GM13977 (cell line): ENCODE measurements around the gene ANAPC5.
"Not testable (repeated sequence)": the region's sequence is repeated elsewhere in the genome, so short reads cannot be mapped to it uniquely, and the experiment has no call there.

Experiments
- DNase-seq: peaks from one replicate; pipeline ENCODE4 v3.0.0; 2012; ENCODE audit warnings: low spot score
- in situ Hi-C: fragments of 300-500 bp; cut with MboI; formaldehyde crosslinking; loops from one replicate; pipeline ENCODE4 v1.12.0; 2022; ENCODE audit warnings: low sequenced_read_pairs, low pct_unique_long_range_greater_than_20kb, mixed read lengths, inconsistent platforms; ENCODE audit not compliant: unreplicated experiment
- TF ChIP-seq, protein P1 (sequence below): IDR thresholded peaks from 2 replicates; pipeline ENCODE4 v1.5.1; 2012; ENCODE audit warnings: mild to moderate bottlenecking, control low read depth; ENCODE audit not compliant: insufficient read depth; ENCODE audit errors: extremely low read depth, missing control alignments

Gene ANAPC5

DNA sequence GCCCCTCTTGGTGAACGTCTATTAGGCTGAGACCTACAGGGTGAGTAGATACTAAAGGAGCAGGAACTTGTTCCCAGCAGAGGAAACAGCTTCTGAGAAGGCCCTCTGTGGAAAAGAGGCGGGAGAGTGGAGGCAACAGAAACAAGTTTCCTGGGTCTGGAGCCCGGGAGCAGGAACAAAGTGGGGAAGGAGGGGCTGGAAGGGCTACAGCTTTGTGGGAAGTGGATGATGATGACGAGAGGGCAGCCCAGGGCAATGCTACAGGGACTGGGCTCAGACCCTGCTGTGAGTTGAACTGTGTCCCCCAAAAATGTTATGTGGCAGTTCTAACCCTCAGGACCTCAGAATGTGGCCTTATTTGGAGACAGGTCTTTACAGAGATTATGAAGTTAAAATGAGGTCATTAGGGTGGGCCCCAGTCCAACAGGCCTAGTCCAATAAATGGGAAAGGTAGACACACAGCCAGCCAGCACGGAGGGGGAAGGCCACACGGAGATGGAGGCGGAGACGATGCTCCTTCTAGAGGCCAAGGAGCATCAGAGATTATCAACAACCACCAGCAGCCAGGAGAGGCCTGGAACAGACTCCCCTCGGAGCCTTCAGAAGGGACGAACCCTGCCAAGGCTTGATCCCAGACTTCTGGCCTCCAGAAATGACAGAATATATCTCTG lies 70.0 kb downstream of the ANAPC5 start:
- in situ Hi-C loops = no loop called here
- TF ChIP-seq, protein P1, sequence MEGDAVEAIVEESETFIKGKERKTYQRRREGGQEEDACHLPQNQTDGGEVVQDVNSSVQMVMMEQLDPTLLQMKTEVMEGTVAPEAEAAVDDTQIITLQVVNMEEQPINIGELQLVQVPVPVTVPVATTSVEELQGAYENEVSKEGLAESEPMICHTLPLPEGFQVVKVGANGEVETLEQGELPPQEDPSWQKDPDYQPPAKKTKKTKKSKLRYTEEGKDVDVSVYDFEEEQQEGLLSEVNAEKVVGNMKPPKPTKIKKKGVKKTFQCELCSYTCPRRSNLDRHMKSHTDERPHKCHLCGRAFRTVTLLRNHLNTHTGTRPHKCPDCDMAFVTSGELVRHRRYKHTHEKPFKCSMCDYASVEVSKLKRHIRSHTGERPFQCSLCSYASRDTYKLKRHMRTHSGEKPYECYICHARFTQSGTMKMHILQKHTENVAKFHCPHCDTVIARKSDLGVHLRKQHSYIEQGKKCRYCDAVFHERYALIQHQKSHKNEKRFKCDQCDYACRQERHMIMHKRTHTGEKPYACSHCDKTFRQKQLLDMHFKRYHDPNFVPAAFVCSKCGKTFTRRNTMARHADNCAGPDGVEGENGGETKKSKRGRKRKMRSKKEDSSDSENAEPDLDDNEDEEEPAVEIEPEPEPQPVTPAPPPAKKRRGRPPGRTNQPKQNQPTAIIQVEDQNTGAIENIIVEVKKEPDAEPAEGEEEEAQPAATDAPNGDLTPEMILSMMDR = no peak
- DNase-seq = no peak

GRCh38 chr12:121281116-121281515 lies 71.1 kb downstream of the ANAPC5 start:
- in situ Hi-C loops, DNase-seq: not testable (repeated sequence)

GRCh38 chr12:121280531-121280930 lies 71.7 kb downstream of the ANAPC5 start:
- in situ Hi-C loops = not testable (repeated sequence)

GRCh38 chr12:121279507-121279915 lies 72.7 kb downstream of the ANAPC5 start:
- in situ Hi-C loops = no loop called here
- TF ChIP-seq, protein P1 = no peak
- no peak for DNase-seq

More at GRCh38 chr12:121280531-121280930, 71.7 kb downstream of the ANAPC5 start:
- DNase-seq = not testable (repeated sequence)

GRCh38 chr12:121279071-121279375 lies 73.2 kb downstream of the ANAPC5 start:
- in situ Hi-C loops = no loop called here
- DNase-seq = no peak
- TF ChIP-seq, protein P1 = no peak

- DNase-seq = no peak
- in situ Hi-C loops = no loop called here
- TF ChIP-seq, protein P1 = no peak
Observed at GRCh38 chr12:121278169-121279070, 73.8 kb downstream of the ANAPC5 start.

GRCh38 chr12:121277374-121277759 lies 74.8 kb downstream of the ANAPC5 start:
- TF ChIP-seq, protein P1 = no peak
- no peak for DNase-seq
- in situ Hi-C loops = no loop called here
